Muscle of back (tissue), 13 donors: Measurements from ENCODE around the gene N4BP3. TPM values are rescaled to one million over a fixed set of nuclear protein-coding genes. Genes with fewer than 3 reads are reported as not detected.
"Not testable (repeated sequence)": the region's sequence is repeated elsewhere in the genome, so short reads cannot be mapped to it uniquely, and the experiment has no call there.

Source experiments
- DNase-seq, 3 donors: peaks; one replicate each; pipeline versions ENCODE4 v3.0.0 to v3.0.0-alpha.2; 2013
- long read RNA-seq, 9 donors: transcript quantifications; one replicate each; lab custom pipeline, GENCODE V29; 2026
- polyA plus RNA-seq, 10 donors: library from polyadenylated mRNA; unstranded; fragments of 120-200 nt; gene quantifications; one replicate each; pipeline ENCODE4 v1.2.1, GENCODE V29; 2013; ENCODE audit not compliant: insufficient read length in 10 of 10

The N4BP3 gene, protein sequence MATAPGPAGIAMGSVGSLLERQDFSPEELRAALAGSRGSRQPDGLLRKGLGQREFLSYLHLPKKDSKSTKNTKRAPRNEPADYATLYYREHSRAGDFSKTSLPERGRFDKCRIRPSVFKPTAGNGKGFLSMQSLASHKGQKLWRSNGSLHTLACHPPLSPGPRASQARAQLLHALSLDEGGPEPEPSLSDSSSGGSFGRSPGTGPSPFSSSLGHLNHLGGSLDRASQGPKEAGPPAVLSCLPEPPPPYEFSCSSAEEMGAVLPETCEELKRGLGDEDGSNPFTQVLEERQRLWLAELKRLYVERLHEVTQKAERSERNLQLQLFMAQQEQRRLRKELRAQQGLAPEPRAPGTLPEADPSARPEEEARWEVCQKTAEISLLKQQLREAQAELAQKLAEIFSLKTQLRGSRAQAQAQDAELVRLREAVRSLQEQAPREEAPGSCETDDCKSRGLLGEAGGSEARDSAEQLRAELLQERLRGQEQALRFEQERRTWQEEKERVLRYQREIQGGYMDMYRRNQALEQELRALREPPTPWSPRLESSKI
- polyA plus RNA-seq: 10 to 100 TPM; 15.8 to 23.7 (median 19.9) TPM
- long read RNA-seq, donor 1, full-length matches to known transcripts: 5 of 5 reads
- long read RNA-seq, donor 1, partial matches to known transcripts: 0 of 5 reads
- long read RNA-seq, donor 1, other reads (novel, unspliced or antisense): 0 of 5 reads
- long read RNA-seq, donor 2, full-length matches to known transcripts: 2 of 2 reads
- long read RNA-seq, donor 2, partial matches to known transcripts: 0 of 2 reads
- long read RNA-seq, donor 2, other reads (novel, unspliced or antisense): 0 of 2 reads
- long read RNA-seq, donor 3: 0 reads
- long read RNA-seq, donor 4, full-length matches to known transcripts: 4 of 10 reads
- long read RNA-seq, donor 4, partial matches to known transcripts: 6 of 10 reads
- long read RNA-seq, donor 4, other reads (novel, unspliced or antisense): 0 of 10 reads
- long read RNA-seq, donor 5: 0 reads
- long read RNA-seq, donor 6, full-length matches to known transcripts: 4 of 4 reads
- long read RNA-seq, donor 6, partial matches to known transcripts: 0 of 4 reads
- long read RNA-seq, donor 6, other reads (novel, unspliced or antisense): 0 of 4 reads
- long read RNA-seq, donor 7, full-length matches to known transcripts: 1 of 1 reads
- long read RNA-seq, donor 7, partial matches to known transcripts: 0 of 1 reads
- long read RNA-seq, donor 7, other reads (novel, unspliced or antisense): 0 of 1 reads
- long read RNA-seq, donor 8, full-length matches to known transcripts: 4 of 4 reads
- long read RNA-seq, donor 8, partial matches to known transcripts: 0 of 4 reads
- long read RNA-seq, donor 8, other reads (novel, unspliced or antisense): 0 of 4 reads
- long read RNA-seq, donor 9: 0 reads

DNA sequence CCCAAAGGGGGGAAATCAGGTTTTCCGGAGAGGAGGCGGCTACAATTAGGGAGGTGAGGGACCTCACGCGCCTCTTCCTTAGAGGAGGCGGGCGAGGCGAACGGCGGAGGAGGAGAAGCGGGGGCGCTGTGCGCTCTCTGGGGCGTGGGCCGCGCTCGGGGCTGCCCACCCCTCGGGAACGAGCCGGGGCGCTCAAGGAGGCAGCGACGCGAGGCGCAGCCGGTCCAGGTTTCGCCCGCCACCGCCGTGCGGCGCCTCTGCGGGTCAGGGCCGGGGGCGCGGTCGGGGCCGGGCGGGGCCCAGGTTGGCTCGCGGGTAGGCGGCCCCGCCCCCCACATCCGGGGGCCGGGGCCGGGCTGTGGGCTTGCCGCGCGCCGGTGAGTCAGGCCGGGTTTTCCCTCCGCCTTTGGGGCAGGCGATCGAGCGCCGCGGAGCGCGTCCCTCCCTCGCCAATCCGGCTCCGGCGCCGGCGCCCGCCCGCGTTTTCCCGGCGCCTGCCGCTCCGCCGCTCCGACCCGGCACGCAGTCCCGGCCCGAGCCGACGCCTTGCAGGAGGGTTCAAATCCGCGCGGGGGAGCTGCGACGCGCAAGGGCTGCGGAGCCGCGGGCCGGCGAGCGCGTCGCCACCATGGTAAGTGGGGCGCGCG, at the start of gene N4BP3:
N4BP3 (plus strand) TSS at position 392 of the 647 bp plus-strand sequence. CDS start 6,052 bp downstream, outside the sequence.
- peak in 1 of 3 donors; percentile 73 for DNase-seq

GRCh38 chr5:178067755-178068154, 45.6 kb upstream of the N4BP3 start:
- peak in 1 of 3 donors; percentile 5 for DNase-seq

DNA sequence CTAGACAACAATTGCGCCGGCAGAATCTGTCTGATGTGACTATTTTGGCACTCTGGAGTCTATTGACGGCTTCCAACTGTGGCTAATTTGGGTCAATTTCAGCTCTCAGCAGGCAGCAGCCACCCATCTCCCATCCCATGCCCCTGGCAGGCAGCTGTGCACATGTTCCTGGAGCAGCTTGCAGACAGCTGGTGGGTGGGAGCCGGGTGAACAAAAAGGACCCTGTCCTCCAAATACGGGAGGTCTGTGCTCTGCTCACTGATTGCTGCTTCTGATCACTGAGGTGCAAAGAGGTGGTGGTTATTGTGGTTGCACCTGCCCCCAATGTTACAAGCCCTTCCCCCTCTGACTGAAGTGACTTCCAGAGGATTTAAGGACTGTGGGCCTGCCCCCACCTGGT, 45.0 kb upstream of the N4BP3 start:
- peak in 1 of 3 donors; percentile 37 for DNase-seq

GRCh38 chr5:178069909-178070308, 43.4 kb upstream of the N4BP3 start:
- DNase-seq: peak in 1 of 3 donors; percentile 7

DNA sequence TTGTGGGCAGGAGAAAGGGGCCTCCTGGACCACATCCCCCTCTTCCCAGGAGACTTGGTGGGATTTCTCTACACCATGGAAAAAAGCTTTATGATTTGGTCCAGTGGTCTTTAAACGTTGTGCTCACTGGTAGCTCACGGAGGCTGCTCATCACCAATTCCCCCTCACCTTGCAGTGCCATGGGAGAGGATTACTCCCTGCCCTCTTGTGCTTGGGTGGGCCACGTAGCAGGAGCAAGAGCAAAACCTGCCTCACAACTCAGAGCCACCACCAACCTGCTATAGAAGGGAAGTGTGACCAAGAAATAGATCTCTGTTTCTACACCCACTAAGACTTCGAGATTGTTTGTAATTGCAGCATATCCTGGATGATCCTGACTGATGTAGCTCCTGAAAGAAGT, 42.2 kb upstream of the N4BP3 start:
- no peak for DNase-seq

GRCh38 chr5:178072749-178073148, 40.6 kb upstream of the N4BP3 start:
- DNase-seq: no peak

- DNase-seq: no peak
These were observed 38.9 kb upstream of the N4BP3 start for GRCh38 chr5:178074266-178074952.

- not testable (repeated sequence) for DNase-seq
These were observed 36.4 kb upstream of the N4BP3 start for GRCh38 chr5:178076965-178077364.

GRCh38 chr5:178077751-178078150, 35.6 kb upstream of the N4BP3 start:
- no peak for DNase-seq

DNA sequence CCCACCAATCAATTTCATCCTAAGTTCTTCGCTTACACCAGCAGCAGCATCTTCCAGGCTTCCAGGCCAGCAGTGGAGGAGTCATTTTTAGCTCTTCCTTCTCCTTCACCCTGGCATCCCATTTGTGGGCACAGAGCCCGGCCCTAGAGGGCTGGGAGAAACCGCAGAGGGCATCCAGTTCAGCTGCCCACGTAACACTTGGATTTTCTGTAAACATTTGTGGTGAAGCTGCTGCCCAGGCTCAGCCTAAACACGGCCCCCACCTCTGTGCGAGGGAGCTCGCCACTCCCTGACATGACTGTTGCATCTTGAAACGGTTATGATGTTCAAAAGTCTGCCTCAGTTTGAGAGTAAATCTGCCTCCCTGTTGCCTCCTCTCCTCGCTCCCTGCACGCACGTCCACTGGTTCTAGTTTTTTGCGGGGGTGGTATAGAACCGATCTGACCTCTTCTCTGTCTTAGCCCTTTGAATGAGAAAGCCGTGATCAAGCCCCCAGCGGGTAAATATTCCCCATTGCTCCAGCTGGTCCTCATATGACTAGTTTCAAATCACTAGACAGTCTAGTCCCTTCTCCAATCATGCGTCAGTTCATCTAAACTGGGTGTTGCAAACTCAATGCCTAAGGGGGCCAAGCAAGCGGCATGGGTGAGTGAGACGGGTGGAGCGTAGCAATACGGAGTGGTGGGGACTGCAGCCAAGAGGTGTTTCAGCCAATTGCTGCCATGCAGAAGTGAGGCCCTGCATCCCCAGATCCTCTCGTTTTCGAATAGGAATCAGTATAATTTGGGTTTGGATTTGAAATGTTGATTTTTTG, 34.9 kb upstream of the N4BP3 start:
- DNase-seq: no peak

DNA sequence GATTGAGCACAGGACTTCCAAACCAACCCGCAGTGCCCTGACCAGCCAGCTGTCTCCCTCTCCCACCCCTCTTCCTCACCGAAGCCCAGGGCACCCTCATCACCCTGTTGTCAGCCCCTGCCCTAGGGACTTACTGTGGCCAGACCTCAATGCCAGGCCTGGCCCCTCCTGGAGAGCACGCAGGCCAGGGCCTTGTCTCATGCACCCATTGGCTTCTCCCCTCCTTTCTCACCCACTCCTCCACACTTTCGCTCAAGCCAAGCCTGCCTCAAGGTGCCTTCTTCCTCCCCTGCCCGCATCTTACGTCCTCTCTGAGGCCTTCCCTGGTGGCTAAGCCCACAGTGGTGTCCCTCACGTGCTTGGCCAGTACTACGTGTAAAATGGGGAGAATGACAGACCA, 33.3 kb upstream of the N4BP3 start:
- no peak for DNase-seq

- no peak for DNase-seq
These were observed 32.5 kb upstream of the N4BP3 start for GRCh38 chr5:178080618-178081410.

DNA sequence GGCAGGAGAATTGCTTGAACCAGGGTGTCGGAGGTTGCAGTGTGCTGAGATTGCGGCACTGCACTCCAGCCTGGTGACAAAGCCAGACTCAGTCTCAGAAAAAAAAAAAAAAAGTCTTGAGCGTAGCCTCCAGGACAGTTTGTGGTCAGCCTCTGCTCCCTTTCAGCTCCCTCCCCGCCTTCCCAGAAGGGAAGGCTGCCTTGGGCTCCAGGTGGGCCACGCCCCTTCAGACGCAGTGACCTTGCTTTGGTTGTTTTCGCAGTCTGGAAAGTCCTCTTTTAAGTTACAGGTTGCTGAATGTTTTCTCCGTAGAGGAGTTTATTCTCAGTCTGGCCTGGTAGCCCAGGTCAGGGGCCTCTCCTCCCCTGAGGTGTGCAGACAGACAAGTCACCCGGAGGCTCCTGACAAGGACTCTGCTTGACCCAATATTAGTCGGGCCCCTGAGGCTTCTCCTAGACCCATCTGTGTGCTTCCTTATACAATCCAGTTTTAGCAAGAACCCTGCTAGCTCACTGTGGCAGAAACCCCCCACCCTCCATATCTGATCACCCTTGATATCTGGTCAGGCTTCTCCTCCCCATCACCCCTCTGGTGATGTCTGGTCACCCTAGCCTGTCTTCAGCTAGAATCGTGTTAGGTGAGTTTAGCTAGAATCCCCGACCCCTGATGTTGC, 31.6 kb upstream of the N4BP3 start:
- no peak for DNase-seq

- DNase-seq: peak in 1 of 3 donors; percentile 7
These were observed 29.4 kb upstream of the N4BP3 start for GRCh38 chr5:178083922-178084321.

DNA sequence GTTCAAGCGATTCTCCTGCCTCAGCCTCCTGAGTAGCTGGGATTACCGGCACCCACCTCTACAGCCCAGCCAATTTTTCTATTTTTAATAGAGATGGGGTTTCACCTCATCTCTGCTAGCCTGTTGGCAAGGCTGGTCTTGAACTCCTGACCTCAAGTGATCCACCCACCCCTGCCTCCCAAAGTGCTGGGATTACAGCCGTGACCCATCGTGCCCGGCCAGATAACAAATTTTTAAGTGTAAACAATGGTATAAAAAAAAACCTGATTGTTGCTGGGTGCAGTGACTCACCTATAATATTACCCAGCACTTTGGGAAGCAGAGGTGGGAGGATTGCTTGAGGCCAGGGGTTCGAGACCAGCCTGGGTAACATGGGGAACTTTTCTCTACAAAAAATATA, 28.0 kb upstream of the N4BP3 start:
- no peak for DNase-seq

- no peak for DNase-seq
These were observed 27.1 kb upstream of the N4BP3 start for GRCh38 chr5:178086266-178086665.

- not testable (repeated sequence) for DNase-seq
These were observed 26.1 kb upstream of the N4BP3 start for GRCh38 chr5:178087199-178087598.

- no peak for DNase-seq
These were observed 22.5 kb upstream of the N4BP3 start for GRCh38 chr5:178090856-178091255.
